ENCODE measurements around the gene TARDBP. TPM values are rescaled to one million over a fixed set of nuclear protein-coding genes. Genes with fewer than 3 reads are reported as not detected.

The TARDBP gene
- total and polyA plus RNA-seq, 10 donors: 88.0 to 243 (median 129) TPM

- no peak for TF ChIP-seq POLR2AphosphoS5 (IDR thresholded peaks at IDR 0.05)
- TF ChIP-seq POLR2A (IDR thresholded peaks at IDR 0.05): no peak
- no peak for TF ChIP-seq CTCF (IDR thresholded peaks at IDR 0.05 in 8 of 11, conservative IDR thresholded peaks at IDR 0.05 in 3 of 11)
- no peak for DNase-seq
- no peaks in the 10 kb centered on the region for H3K27me3 ChIP-seq (replicated peaks in 1 of 7)
- no peak overlapping the region for H3K27ac ChIP-seq
- no peaks in the 10 kb centered on the region for H3K9me3 ChIP-seq
- 47 to 59% (median 50%) methylated on average over 18 to 19 of the region's 19 CpGs for whole genome bisulfite sequencing, 5 donors
- peaks cover 0 to 35% (median 26%) of the 10 kb centered on the region in 6 donors for H3K36me3 ChIP-seq
- no peak overlapping the region for H3K4me3 ChIP-seq
- intact Hi-C loops (cut with DNase I; ENCODE audit: low total_unique reads): no loop called here
- peaks cover 0 to 19% (median 7%) of the 10 kb centered on the region in 6 donors for H3K4me1 ChIP-seq
These were observed 39.5 kb downstream of the TARDBP start for GRCh38 chr1:11051781-11052511.

- 25 to 56% (median 30%) methylated on average over 15 to 29 of the region's 29 CpGs for WGBS, 5 donors
- H3K9me3 ChIP-seq: no peaks in the 10 kb centered on the region
These were observed 40.6 kb downstream of the TARDBP start for GRCh38 chr1:11052839-11053757.

GRCh38 chr1:11053758-11054137 lies 41.3 kb downstream of the TARDBP start:
- H3K27me3 ChIP-seq (replicated peaks in 1 of 7): no peaks in the 10 kb centered on the region
- TF ChIP-seq CTCF (IDR thresholded peaks at IDR 0.05 in 8 of 11, conservative IDR thresholded peaks at IDR 0.05 in 3 of 11) (no peak), POLR2AphosphoS5 (IDR thresholded peaks at IDR 0.05) (no peak), POLR2A (IDR thresholded peaks at IDR 0.05) (no peak)
- H3K27ac ChIP-seq: no peak overlapping the region
- H3K4me3 ChIP-seq: no peak overlapping the region
- H3K9me3 ChIP-seq: no peaks in the 10 kb centered on the region
- intact Hi-C loops (cut with DNase I; ENCODE audit: low total_unique reads): no loop called here
- no peak for DNase-seq
- peaks cover 0 to 48% (median 30%) of the 10 kb centered on the region in 6 donors for H3K36me3 ChIP-seq
- WGBS, 5 donors: 66 to 77% (median 70%) methylated on average over 10 of the region's 10 CpGs
- peaks cover 2 to 31% (median 11%) of the 10 kb centered on the region in 6 donors for H3K4me1 ChIP-seq

More at GRCh38 chr1:11052839-11053757, 40.6 kb downstream of the TARDBP start:
- peaks cover 0 to 46% (median 30%) of the 10 kb centered on the region in 6 donors for H3K36me3 ChIP-seq
- intact Hi-C loops (cut with DNase I; ENCODE audit: low total_unique reads): no loop called here
- H3K4me3 ChIP-seq: no peak overlapping the region
- no peaks in the 10 kb centered on the region for H3K27me3 ChIP-seq (replicated peaks in 1 of 7)
- no peak for DNase-seq
- no peak for TF ChIP-seq CTCF (IDR thresholded peaks at IDR 0.05 in 8 of 11, conservative IDR thresholded peaks at IDR 0.05 in 3 of 11)
- TF ChIP-seq POLR2AphosphoS5 (IDR thresholded peaks at IDR 0.05): peak; percentile 34 to 73 (median 51)
- H3K27ac ChIP-seq: no peak overlapping the region
- peaks cover 0 to 24% (median 7%) of the 10 kb centered on the region in 6 donors for H3K4me1 ChIP-seq

GRCh38 chr1:11054181-11054580 lies 41.7 kb downstream of the TARDBP start:
- WGBS, 5 donors: 90 to 94% (median 93%) methylated on average over 2 to 7 of the region's 7 CpGs
- intact Hi-C loops (cut with DNase I; ENCODE audit: low total_unique reads): no loop called here
- peaks cover 6 to 35% (median 15%) of the 10 kb centered on the region in 6 donors for H3K4me1 ChIP-seq

More at GRCh38 chr1:11054181-11054580, 41.7 kb downstream of the TARDBP start:
- no peaks in the 10 kb centered on the region for H3K9me3 ChIP-seq
- TF ChIP-seq POLR2A (IDR thresholded peaks at IDR 0.05): no peak
- TF ChIP-seq POLR2AphosphoS5 (IDR thresholded peaks at IDR 0.05): no peak
- TF ChIP-seq CTCF (IDR thresholded peaks at IDR 0.05 in 8 of 11, conservative IDR thresholded peaks at IDR 0.05 in 3 of 11): no peak
- no peaks in the 10 kb centered on the region for H3K27me3 ChIP-seq (replicated peaks in 1 of 7)
- no peak overlapping the region for H3K27ac ChIP-seq
- DNase-seq: no peak
- H3K4me3 ChIP-seq: no peak overlapping the region
- H3K36me3 ChIP-seq: peaks cover 0 to 48% (median 30%) of the 10 kb centered on the region in 6 donors
